ENCODE data around the gene PIGX.

The PIGX gene

GRCh38 chr3:196771067-196771466 is 58.9 kb downstream of the PIGX start:
- no peak for TF ChIP-seq CTCF (IDR thresholded peaks at IDR 0.05; ENCODE audit: extremely low read depth, insufficient read depth, missing control alignments)
- DNase-seq (ENCODE audit: low spot score): no peak
- in situ Hi-C loops (cut with MboI; ENCODE audit: low pct_unique_long_range_greater_than_20kb, low sequenced_read_pairs, unreplicated experiment): no loop called here

GRCh38 chr3:196772102-196772501 is 59.9 kb downstream of the PIGX start:
- in situ Hi-C loops (cut with MboI; ENCODE audit: low pct_unique_long_range_greater_than_20kb, low sequenced_read_pairs, unreplicated experiment): no loop called here
- DNase-seq (ENCODE audit: low spot score): peak; percentile 40
- no peak for TF ChIP-seq CTCF (IDR thresholded peaks at IDR 0.05; ENCODE audit: extremely low read depth, insufficient read depth, missing control alignments)

GRCh38 chr3:196772897-196773296 is 60.7 kb downstream of the PIGX start:
- in situ Hi-C loops (cut with MboI; ENCODE audit: low pct_unique_long_range_greater_than_20kb, low sequenced_read_pairs, unreplicated experiment): no loop called here
- no peak for TF ChIP-seq CTCF (IDR thresholded peaks at IDR 0.05; ENCODE audit: extremely low read depth, insufficient read depth, missing control alignments)
- no peak for DNase-seq (ENCODE audit: low spot score)

GRCh38 chr3:196774191-196774820 is 62.1 kb downstream of the PIGX start:
- in situ Hi-C loops (cut with MboI; ENCODE audit: low pct_unique_long_range_greater_than_20kb, low sequenced_read_pairs, unreplicated experiment): no loop called here
- no peak for TF ChIP-seq CTCF (IDR thresholded peaks at IDR 0.05; ENCODE audit: extremely low read depth, insufficient read depth, missing control alignments)
- no peak for DNase-seq (ENCODE audit: low spot score)

- in situ Hi-C loops (cut with MboI; ENCODE audit: low pct_unique_long_range_greater_than_20kb, low sequenced_read_pairs, unreplicated experiment): no loop called here
- no peak for DNase-seq (ENCODE audit: low spot score)
- no peak for TF ChIP-seq CTCF (IDR thresholded peaks at IDR 0.05; ENCODE audit: extremely low read depth, insufficient read depth, missing control alignments)
These were observed 62.8 kb downstream of the PIGX start for GRCh38 chr3:196774848-196775422.

GRCh38 chr3:196775938-196776337 is 63.8 kb downstream of the PIGX start:
- in situ Hi-C loops (cut with MboI; ENCODE audit: low pct_unique_long_range_greater_than_20kb, low sequenced_read_pairs, unreplicated experiment): no loop called here
- no peak for DNase-seq (ENCODE audit: low spot score)
- no peak for TF ChIP-seq CTCF (IDR thresholded peaks at IDR 0.05; ENCODE audit: extremely low read depth, insufficient read depth, missing control alignments)

All from GM13977 (cell line).